HG02981 (cell line): Measurements from ENCODE around the gene KIF3C.
A peak's percentile ranks its signal among the peaks of the same experiment; 100 is the strongest.
"Not testable (repeated sequence)": the region's sequence is repeated elsewhere in the genome, so short reads cannot be mapped to it uniquely, and the experiment has no call there.

Experiments used
- ATAC-seq: cut with Tn5 transposase; IDR thresholded peaks from one replicate; pipeline ENCODE4 v1.9.1; 2021; ENCODE audit warnings: mild to moderate bottlenecking, moderate library complexity; ENCODE audit not compliant: unreplicated experiment

Gene KIF3C

GRCh38 chr2:26000561-26001082, 18.3 kb upstream of the KIF3C start:
- no peak for ATAC-seq

- not testable (repeated sequence) for ATAC-seq
Measured at GRCh38 chr2:25999406-25999805, 17.1 kb upstream of the KIF3C start.

GRCh38 chr2:25998816-25999383, 16.6 kb upstream of the KIF3C start:
- ATAC-seq = not testable (repeated sequence)

GRCh38 chr2:25996844-25997243, 14.5 kb upstream of the KIF3C start:
- no peak for ATAC-seq

GRCh38 chr2:25994509-25994908, 12.2 kb upstream of the KIF3C start:
- ATAC-seq = no peak

- ATAC-seq = no peak
Measured at GRCh38 chr2:25993049-25993448, 10.8 kb upstream of the KIF3C start.

- ATAC-seq = no peak
Measured at GRCh38 chr2:25992556-25992955, 10.3 kb upstream of the KIF3C start.

- no peak for ATAC-seq
Measured at GRCh38 chr2:25991965-25992364, 9.7 kb upstream of the KIF3C start.

- ATAC-seq = no peak
Measured at GRCh38 chr2:25989154-25989553, 6.9 kb upstream of the KIF3C start.

GRCh38 chr2:25988134-25988533, 5.8 kb upstream of the KIF3C start:
- ATAC-seq = no peak

GRCh38 chr2:25983735-25984134, 1.4 kb upstream of the KIF3C start:
- ATAC-seq = no peak

GRCh38 chr2:25982968-25983280, 627 bp upstream of the KIF3C start:
- no peak for ATAC-seq

GRCh38 chr2:25981596-25982272, 563 bp downstream of the KIF3C start:
- ATAC-seq = peak; percentile 23

- no peak for ATAC-seq
Measured at GRCh38 chr2:25980951-25981350, 1.3 kb downstream of the KIF3C start.

- no peak for ATAC-seq
Measured at GRCh38 chr2:25980076-25980887, 2.0 kb downstream of the KIF3C start.

GRCh38 chr2:25979001-25979400, 3.3 kb downstream of the KIF3C start:
- ATAC-seq = no peak

GRCh38 chr2:25977768-25978167, 4.5 kb downstream of the KIF3C start:
- ATAC-seq = no peak

GRCh38 chr2:25976983-25977741, 5.1 kb downstream of the KIF3C start:
- no peak for ATAC-seq

GRCh38 chr2:25972049-25972823, 10.1 kb downstream of the KIF3C start:
- no peak for ATAC-seq

GRCh38 chr2:25971596-25971995, 10.7 kb downstream of the KIF3C start:
- no peak for ATAC-seq
